ENCODE data around the gene PNLDC1.
"Not testable (repeated sequence)": the region's sequence is repeated elsewhere in the genome, so short reads cannot be mapped to it uniquely, and the experiment has no call there.

Gene PNLDC1

GRCh38 chr6:159849851-159850250 is 49.8 kb downstream of the PNLDC1 start:
- DNase-seq (ENCODE audit: low read depth) = not testable (repeated sequence)

GRCh38 chr6:159852877-159853276 is 52.8 kb downstream of the PNLDC1 start:
- DNase-seq (ENCODE audit: low read depth) = no peak

- DNase-seq (ENCODE audit: low read depth) = no peak
These were observed 53.7 kb downstream of the PNLDC1 start for GRCh38 chr6:159853754-159854153.

- DNase-seq (ENCODE audit: low read depth) = no peak
These were observed 54.9 kb downstream of the PNLDC1 start for GRCh38 chr6:159854959-159855358.

- DNase-seq (ENCODE audit: low read depth) = no peak
These were observed 58.2 kb downstream of the PNLDC1 start for GRCh38 chr6:159858259-159858658.

GRCh38 chr6:159860482-159860881 is 60.4 kb downstream of the PNLDC1 start:
- DNase-seq (ENCODE audit: low read depth) = no peak

GRCh38 chr6:159862103-159862502 is 62.0 kb downstream of the PNLDC1 start:
- no peak for DNase-seq (ENCODE audit: low read depth)

GRCh38 chr6:159863341-159863740 is 63.3 kb downstream of the PNLDC1 start:
- DNase-seq (ENCODE audit: low read depth) = not testable (repeated sequence)

- DNase-seq (ENCODE audit: low read depth) = no peak
These were observed 65.3 kb downstream of the PNLDC1 start for GRCh38 chr6:159865226-159865920.

- no peak for DNase-seq (ENCODE audit: low read depth)
These were observed 66.5 kb downstream of the PNLDC1 start for GRCh38 chr6:159866286-159867247.

All from activated gamma-delta T cell treated with anti-CD3 and anti-CD28 coated beads, Interleukin-2, amount 50 U/mL, for 16 hours (primary cell).